ENCODE results near the gene CCNY.

CCNY gene

GRCh38 chr10:35388197-35388596 lies 51.9 kb downstream of the CCNY start:
- H3K4me3 ChIP-seq (ENCODE audit: control insufficient read depth, low read depth, low read length), result no peak overlapping the region
- no peak for TF ChIP-seq CTCF (conservative IDR thresholded peaks at IDR 0.05; ENCODE audit: control insufficient read depth, insufficient read depth, low read depth, low read length)
- DNase-seq (ENCODE audit: low read depth), result no peak

- no peak for TF ChIP-seq CTCF (conservative IDR thresholded peaks at IDR 0.05; ENCODE audit: control insufficient read depth, insufficient read depth, low read depth, low read length)
- DNase-seq (ENCODE audit: low read depth), result no peak
- no peak overlapping the region for H3K4me3 ChIP-seq (ENCODE audit: control insufficient read depth, low read depth, low read length)
Measured at GRCh38 chr10:35388682-35389081, 52.4 kb downstream of the CCNY start.

- no peak overlapping the region for H3K4me3 ChIP-seq (ENCODE audit: control insufficient read depth, low read depth, low read length)
- TF ChIP-seq CTCF (conservative IDR thresholded peaks at IDR 0.05; ENCODE audit: control insufficient read depth, insufficient read depth, low read depth, low read length), result no peak
- no peak for DNase-seq (ENCODE audit: low read depth)
Measured at GRCh38 chr10:35390161-35390840, 54.0 kb downstream of the CCNY start.

- no peak overlapping the region for H3K4me3 ChIP-seq (ENCODE audit: control insufficient read depth, low read depth, low read length)
- TF ChIP-seq CTCF (conservative IDR thresholded peaks at IDR 0.05; ENCODE audit: control insufficient read depth, insufficient read depth, low read depth, low read length), result no peak
- DNase-seq (ENCODE audit: low read depth), result no peak
Measured at GRCh38 chr10:35390843-35391152, 54.5 kb downstream of the CCNY start.

GRCh38 chr10:35391153-35391953 lies 55.0 kb downstream of the CCNY start:
- H3K4me3 ChIP-seq (ENCODE audit: control insufficient read depth, low read depth, low read length), result no peak overlapping the region
- DNase-seq (ENCODE audit: low read depth), result no peak
- no peak for TF ChIP-seq CTCF (conservative IDR thresholded peaks at IDR 0.05; ENCODE audit: control insufficient read depth, insufficient read depth, low read depth, low read length)

- no peak overlapping the region for H3K4me3 ChIP-seq (ENCODE audit: control insufficient read depth, low read depth, low read length)
- no peak for TF ChIP-seq CTCF (conservative IDR thresholded peaks at IDR 0.05; ENCODE audit: control insufficient read depth, insufficient read depth, low read depth, low read length)
- DNase-seq (ENCODE audit: low read depth), result no peak
Measured at GRCh38 chr10:35391954-35392262, 55.6 kb downstream of the CCNY start.
